Common myeloid progenitor, CD34-positive (primary cell): ENCODE results near the gene TAMM41.

ENCODE experiments used
- CTCF ChIA-PET: fragments of 350-600 bp; sonication (Branson Sonifier 250); formaldehyde crosslinking; loops from one replicate; lab custom pipeline; 2021; ENCODE audit warnings: antibody characterized with exemption; lab: Charles Lee
- POLR2A ChIA-PET: fragments of 350-600 bp; sonication (Branson Sonifier 250); formaldehyde crosslinking; loops from one replicate; lab custom pipeline; 2021; ENCODE audit warnings: antibody characterized with exemption; lab: Charles Lee
- DNase-seq, 3 donors: peaks; one replicate each; pipeline versions ENCODE4 v3.0.0 to v3.0.0-alpha.2; 2013
- H3K27ac ChIP-seq, 2 experiments: 1 replicate in 1 of 2; 2 replicates in 1 of 2; pipeline ENCODE4 v1.7.0; 2013; ENCODE audit warnings: inconsistent platforms in 2 of 2, low read length in 2 of 2, mild to moderate bottlenecking in 2 of 2, low read depth in 1 of 2, moderate library complexity in 1 of 2; ENCODE audit not compliant: severe bottlenecking in 2 of 2, insufficient read depth in 1 of 2, poor library complexity in 1 of 2
- H3K27me3 ChIP-seq, 5 experiments: replicated peaks in 2 of 5; 1 replicate in 3 of 5; 2 replicates in 2 of 5; pipeline versions ENCODE4 v1.6.1 to v1.7.0; 2013; ENCODE audit warnings: low read length in 4 of 5, mild to moderate bottlenecking in 2 of 5, moderate library complexity in 2 of 5, inconsistent platforms in 1 of 5; ENCODE audit not compliant: insufficient read depth in 5 of 5, control insufficient read depth in 4 of 5
- H3K36me3 ChIP-seq, 4 experiments: 1 replicate in 2 of 4; 2 replicates in 2 of 4; pipeline versions ENCODE4 v1.6.1 to v1.7.0; 2013; ENCODE audit warnings: low read length in 3 of 4, control low read depth in 1 of 4, mild to moderate bottlenecking in 1 of 4; ENCODE audit not compliant: control insufficient read depth in 4 of 4, insufficient read depth in 4 of 4
- H3K4me1 ChIP-seq, 4 experiments: 1 replicate in 3 of 4; 2 replicates in 1 of 4; pipeline versions ENCODE4 v1.6.1 to v1.7.1; 2013; ENCODE audit warnings: low read length in 3 of 4, mild to moderate bottlenecking in 3 of 4, control low read depth in 1 of 4, inconsistent platforms in 1 of 4, moderate library complexity in 1 of 4; ENCODE audit not compliant: control insufficient read depth in 4 of 4, insufficient read depth in 4 of 4; ENCODE audit errors: control extremely low read depth in 1 of 4
- H3K4me3 ChIP-seq, 7 experiments: 1 replicate in 4 of 7; 2 replicates in 3 of 7; pipeline versions ENCODE4 v1.5.1 to v1.7.0; 2013; ENCODE audit warnings: mild to moderate bottlenecking in 7 of 7, low read length in 6 of 7, moderate library complexity in 6 of 7, inconsistent platforms in 2 of 7, low read depth in 2 of 7, control low read depth in 1 of 7; ENCODE audit not compliant: insufficient read depth in 4 of 7, control insufficient read depth in 1 of 7; ENCODE audit errors: extremely low read depth in 1 of 7
- H3K9me3 ChIP-seq, 5 experiments: 1 replicate in 4 of 5; 2 replicates in 1 of 5; pipeline versions ENCODE4 v1.6.1 to v1.7.1; 2013; ENCODE audit warnings: low read length in 4 of 5, mild to moderate bottlenecking in 2 of 5, inconsistent platforms in 1 of 5, low read depth in 1 of 5, moderate library complexity in 1 of 5; ENCODE audit not compliant: control insufficient read depth in 4 of 5, insufficient read depth in 2 of 5; ENCODE audit errors: control extremely low read depth in 1 of 5
- whole genome bisulfite sequencing: methylation state at CpG from one replicate; pipeline ENCODE4 v1.1.5; 2013; ENCODE audit not compliant: insufficient coverage; 5-methylcytosine and 5-hydroxymethylcytosine counted together

Gene TAMM41

GRCh38 chr3:11770477-11771391 is 76.0 kb downstream of the TAMM41 start:
- Histone ChIP-seq H3K4me3 (peak overlapping the region in 3 of 7 experiments; percentile 5 to 48 (median 29)), H3K9me3 (no peaks in the 10 kb centered on the region), H3K4me1 (peaks cover 0 to 12% (median 9%) of the 10 kb centered on the region in 4 experiments), H3K27ac (no peak overlapping the region), H3K27me3 (no peaks in the 10 kb centered on the region), H3K36me3 (no peaks in the 10 kb centered on the region)
- DNase-seq, result peak; percentile 90 to 97 (median 97)
- 36% methylated on average over 13 of the region's 20 CpGs for WGBS
- ChIA-PET POLR2A (no interaction called here), CTCF (interaction anchor here (0.9 to 1.7 kb wide), 5 partner anchors 12 to 391 kb away, joined by 3 to 6 read pairs (median 4); no protein-coding TSS in a partner anchor)

- WGBS, result 91% methylated on average over 9 of the region's 10 CpGs
- Histone ChIP-seq H3K4me1 (peaks cover 0 to 14% (median 11%) of the 10 kb centered on the region in 4 experiments), H3K27ac (no peak overlapping the region), H3K36me3 (no peaks in the 10 kb centered on the region), H3K4me3 (peak overlapping the region in 2 of 7 experiments; percentile 5 to 29), H3K27me3 (no peaks in the 10 kb centered on the region), H3K9me3 (no peaks in the 10 kb centered on the region)
- no peak for DNase-seq
- ChIA-PET POLR2A (interaction anchor here (0.5 kb wide), 1 partner anchor 69 kb away, joined by 3 read pairs; no protein-coding TSS in a partner anchor), CTCF (interaction anchor here (0.9 to 1.6 kb wide), 4 partner anchors 13 to 390 kb away, joined by 3 to 6 read pairs (median 4); no protein-coding TSS in a partner anchor)
Measured at GRCh38 chr3:11769704-11770476, 76.8 kb downstream of the TAMM41 start.

DNA sequence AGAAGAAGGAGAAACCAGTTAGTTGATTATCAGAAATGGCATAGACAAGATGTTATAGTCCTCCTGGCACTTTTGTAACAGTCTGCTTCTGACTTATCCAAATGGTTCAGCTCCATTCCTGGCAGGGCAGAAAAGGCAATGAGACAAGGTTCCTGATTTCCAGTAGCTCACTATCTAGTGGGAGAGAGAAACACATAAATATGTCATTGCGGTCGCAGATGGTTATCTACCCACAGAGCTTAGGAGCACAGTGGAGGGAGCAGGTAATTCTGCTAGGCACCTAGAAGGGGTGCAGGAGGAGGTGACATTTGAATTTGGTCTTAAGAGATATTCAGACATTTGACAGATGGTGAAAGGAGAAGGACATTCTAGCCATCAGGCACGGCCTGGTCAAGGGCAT is 78.1 kb downstream of the TAMM41 start:
- POLR2A ChIA-PET, result no interaction called here
- H3K36me3 ChIP-seq, result no peaks in the 10 kb centered on the region
- peaks cover 0 to 16% (median 12%) of the 10 kb centered on the region in 4 experiments for H3K4me1 ChIP-seq
- no peak overlapping the region for H3K4me3 ChIP-seq
- WGBS, result 97% methylated on average over 3 of the region's 3 CpGs
- H3K9me3 ChIP-seq, result no peaks in the 10 kb centered on the region
- CTCF ChIA-PET, result interaction anchor here (1.2 kb wide), 1 partner anchor 389 kb away, joined by 3 read pairs; no protein-coding TSS in a partner anchor
- DNase-seq, result no peak
- no peaks in the 10 kb centered on the region for H3K27me3 ChIP-seq
- H3K27ac ChIP-seq, result no peak overlapping the region

- WGBS, result 83% methylated on average over 1 of the region's 5 CpGs
- no peak overlapping the region for H3K4me3 ChIP-seq
- peaks cover 0 to 5% (median 3%) of the 10 kb centered on the region in 4 experiments for H3K4me1 ChIP-seq
- H3K36me3 ChIP-seq, result no peaks in the 10 kb centered on the region
- ChIA-PET POLR2A (interaction anchor here (0.6 kb wide), 1 partner anchor 813 kb away, joined by 5 read pairs; no protein-coding TSS in a partner anchor), CTCF (interaction anchor here (0.6 to 1.4 kb wide), 3 partner anchors 40 to 413 kb away, joined by 3 to 8 read pairs (median 6); no protein-coding TSS in a partner anchor)
- H3K9me3 ChIP-seq, result no peaks in the 10 kb centered on the region
- H3K27me3 ChIP-seq, result no peaks in the 10 kb centered on the region
- DNase-seq, result peak in 2 of 3 donors; percentile 62 to 67
- H3K27ac ChIP-seq, result no peak overlapping the region
Measured at GRCh38 chr3:11764931-11765363, 81.7 kb downstream of the TAMM41 start.

- Histone ChIP-seq H3K9me3 (no peaks in the 10 kb centered on the region), H3K27ac (no peak overlapping the region), H3K4me1 (peaks cover 0 to 3% (median 2%) of the 10 kb centered on the region in 4 experiments), H3K36me3 (no peaks in the 10 kb centered on the region), H3K27me3 (peaks cover 0 to 3% (median 0%) of the 10 kb centered on the region in 5 experiments), H3K4me3 (no peak overlapping the region)
- ChIA-PET POLR2A (no interaction called here), CTCF (no interaction called here)
- DNase-seq, result no peak
- no CpG with 5 or more reads among the region's 2 CpGs for WGBS
Measured at GRCh38 chr3:11759996-11760395, 86.7 kb downstream of the TAMM41 start.

GRCh38 chr3:11757929-11758328 is 88.8 kb downstream of the TAMM41 start:
- H3K27me3 ChIP-seq, result peaks cover 0 to 3% (median 0%) of the 10 kb centered on the region in 5 experiments
- no peaks in the 10 kb centered on the region for H3K9me3 ChIP-seq
- ChIA-PET POLR2A (no interaction called here), CTCF (interaction anchor here (1.5 kb wide), 1 partner anchor 14 kb away, joined by 3 read pairs; no protein-coding TSS in a partner anchor)
- no peak for DNase-seq
- H3K36me3 ChIP-seq, result no peaks in the 10 kb centered on the region
- no peak overlapping the region for H3K4me3 ChIP-seq
- H3K4me1 ChIP-seq, result no peaks in the 10 kb centered on the region
- H3K27ac ChIP-seq, result no peak overlapping the region
- WGBS, result 93% methylated on average over 5 of the region's 6 CpGs
